ENCODE data around the gene HRCT1. TPM values are rescaled to one million over a fixed set of nuclear protein-coding genes. Genes with fewer than 3 reads are reported as not detected.

Gene HRCT1
- total and polyA plus RNA-seq, 2 of the 4 experiments (the other 2 are of a cell fraction): 1.1 to 3.9 TPM

DNA sequence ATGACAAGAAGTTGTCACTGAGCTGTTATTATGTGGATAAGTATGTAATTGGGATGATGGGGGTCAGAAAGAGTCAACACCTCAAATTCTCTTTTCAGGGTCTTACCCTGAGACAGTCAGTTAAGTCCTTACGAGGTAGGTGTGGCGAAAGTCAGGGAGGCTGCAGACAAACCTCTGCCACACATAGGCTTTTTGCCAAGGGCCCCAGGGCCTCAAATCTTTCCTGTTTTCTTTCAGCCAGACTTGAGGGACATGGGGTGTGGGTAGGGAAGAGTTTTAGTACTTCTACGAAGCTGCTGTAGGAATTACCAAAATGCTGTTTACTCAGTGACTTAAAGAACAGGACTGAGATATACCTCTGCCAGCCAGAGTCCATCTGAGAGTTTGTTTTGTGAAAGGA lies 38.2 kb downstream of the HRCT1 start:
- intact Hi-C loops (cut with micrococcal nuclease): no loop called here
- Histone ChIP-seq H4K20me1 (ENCODE audit: insufficient read depth, low read length) (no peaks in the 10 kb centered on the region), H3K23ac (ENCODE audit: low read depth, low read length) (peak overlapping the region; percentile 24; the same call in 1 of the 2 replicates), H3K9ac (ENCODE audit: low read depth, low read length) (no peak overlapping the region), H2AFZ (replicated peaks; ENCODE audit: low read length, poor library complexity) (peak overlapping the region; percentile 65), H2BK5ac (ENCODE audit: low read depth, low read length, poor library complexity, severe bottlenecking) (no peak overlapping the region), H4K5ac (ENCODE audit: low read depth, low read length) (no peak overlapping the region), H3K27me3 (ENCODE audit: control insufficient read depth, insufficient read depth, low read length) (no peaks in the 10 kb centered on the region), H3K9me1 (ENCODE audit: insufficient read depth, low read length) (peaks cover 12% of the 10 kb centered on the region), H3K4me3 (ENCODE audit: insufficient read depth, low read depth, low read length) (no peak overlapping the region), H2BK120ac (ENCODE audit: low read depth, low read length) (peak overlapping the region; percentile 87), H4K8ac (ENCODE audit: low read depth in 2 of 2, low read length in 2 of 2) (peak overlapping the region; percentile 44 to 99; a peak in 3 of 4 replicates), H3K4me1 (ENCODE audit: control insufficient read depth, insufficient read depth, low read length) (peaks cover 8% of the 10 kb centered on the region), H3K4me2 (ENCODE audit: low read depth, low read length) (no peak overlapping the region), H3K36me3 (ENCODE audit: control insufficient read depth, insufficient read depth, low read length) (no peaks in the 10 kb centered on the region), H2AK9ac (replicated peaks; ENCODE audit: low read depth, low read length, poor library complexity) (no peak overlapping the region), H3K27ac (ENCODE audit: insufficient read depth, low read length) (no peak overlapping the region), H3K79me1 (ENCODE audit: low read depth in 1 of 2, low read length in 2 of 2) (no peaks in the 10 kb centered on the region; a peak in 1 of 4 replicates), H3K9me3 (ENCODE audit: control insufficient read depth, insufficient read depth, low read length) (no peaks in the 10 kb centered on the region), H3K14ac (replicated peaks; ENCODE audit: low read depth, low read length) (no peak overlapping the region), H2AK5ac (ENCODE audit: low read depth, low read length) (peak overlapping the region; percentile 23), H2BK20ac (ENCODE audit: low read depth, low read length) (peak overlapping the region; percentile 27), H3K18ac (ENCODE audit: low read depth, low read length) (no peak overlapping the region), H4K91ac (ENCODE audit: insufficient read depth, low read depth, low read length) (peak overlapping the region; percentile 95), H2BK15ac (ENCODE audit: low read depth, low read length) (peak overlapping the region; percentile 64; the same call in 1 of the 3 replicates), H3K56ac (ENCODE audit: extremely low read depth, insufficient read depth, low read length) (no peak overlapping the region; the same call in 1 of the 2 replicates), H3K4ac (ENCODE audit: low read depth, low read length) (peak overlapping the region; percentile 78)
- ATAC-seq (ENCODE audit: low read depth) (no peak), DNase-seq (no peak)
- TF ChIP-seq CEBPB (IDR thresholded peaks at IDR 0.05; ENCODE audit: low read depth, low read length) (no peak), MAFK (IDR thresholded peaks at IDR 0.05; ENCODE audit: low read depth, low read length) (no peak), SMC3 (IDR thresholded peaks at IDR 0.05; ENCODE audit: low read depth, low read length) (no peak), MXI1 (IDR thresholded peaks at IDR 0.05; ENCODE audit: borderline replicate concordance, low read depth, low read length) (no peak), NFE2L2 (IDR thresholded peaks at IDR 0.05; ENCODE audit: low read depth, low read length) (no peak), RAD21 (IDR thresholded peaks at IDR 0.05; ENCODE audit: low read length) (no peak)
- TF ChIP-seq, protein P1, sequence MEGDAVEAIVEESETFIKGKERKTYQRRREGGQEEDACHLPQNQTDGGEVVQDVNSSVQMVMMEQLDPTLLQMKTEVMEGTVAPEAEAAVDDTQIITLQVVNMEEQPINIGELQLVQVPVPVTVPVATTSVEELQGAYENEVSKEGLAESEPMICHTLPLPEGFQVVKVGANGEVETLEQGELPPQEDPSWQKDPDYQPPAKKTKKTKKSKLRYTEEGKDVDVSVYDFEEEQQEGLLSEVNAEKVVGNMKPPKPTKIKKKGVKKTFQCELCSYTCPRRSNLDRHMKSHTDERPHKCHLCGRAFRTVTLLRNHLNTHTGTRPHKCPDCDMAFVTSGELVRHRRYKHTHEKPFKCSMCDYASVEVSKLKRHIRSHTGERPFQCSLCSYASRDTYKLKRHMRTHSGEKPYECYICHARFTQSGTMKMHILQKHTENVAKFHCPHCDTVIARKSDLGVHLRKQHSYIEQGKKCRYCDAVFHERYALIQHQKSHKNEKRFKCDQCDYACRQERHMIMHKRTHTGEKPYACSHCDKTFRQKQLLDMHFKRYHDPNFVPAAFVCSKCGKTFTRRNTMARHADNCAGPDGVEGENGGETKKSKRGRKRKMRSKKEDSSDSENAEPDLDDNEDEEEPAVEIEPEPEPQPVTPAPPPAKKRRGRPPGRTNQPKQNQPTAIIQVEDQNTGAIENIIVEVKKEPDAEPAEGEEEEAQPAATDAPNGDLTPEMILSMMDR (conservative IDR thresholded peaks at IDR 0.05; ENCODE audit: low read depth, low read length): no peak
- TF ChIP-seq, protein P2, sequence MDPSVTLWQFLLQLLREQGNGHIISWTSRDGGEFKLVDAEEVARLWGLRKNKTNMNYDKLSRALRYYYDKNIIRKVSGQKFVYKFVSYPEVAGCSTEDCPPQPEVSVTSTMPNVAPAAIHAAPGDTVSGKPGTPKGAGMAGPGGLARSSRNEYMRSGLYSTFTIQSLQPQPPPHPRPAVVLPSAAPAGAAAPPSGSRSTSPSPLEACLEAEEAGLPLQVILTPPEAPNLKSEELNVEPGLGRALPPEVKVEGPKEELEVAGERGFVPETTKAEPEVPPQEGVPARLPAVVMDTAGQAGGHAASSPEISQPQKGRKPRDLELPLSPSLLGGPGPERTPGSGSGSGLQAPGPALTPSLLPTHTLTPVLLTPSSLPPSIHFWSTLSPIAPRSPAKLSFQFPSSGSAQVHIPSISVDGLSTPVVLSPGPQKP (IDR thresholded peaks at IDR 0.05; ENCODE audit: borderline replicate concordance, low read depth, low read length): no peak
- WGBS, 2 experiments (ENCODE audit: extremely low coverage in 2 of 2, insufficient read length in 1 of 2): 100% methylated on average over 2 of the region's 3 CpGs; no CpG with 5 or more reads in 1 of the 2 experiments
- POLR2A ChIA-PET (ENCODE audit: unreplicated experiment): no interaction called here
- in situ Hi-C loops (cut with MboI; ENCODE audit: low sequenced_read_pairs): loop anchor here (10.0 kb wide), 1 partner anchor 59 kb away; no protein-coding TSS in a partner anchor
- CTCF ChIA-PET: interaction anchor here (2.7 kb wide), 1 partner anchor 41 kb away, joined by 20 read pairs; no protein-coding TSS in a partner anchor
- BruUV-seq (replicated peaks): no TSS peak
- dilution Hi-C loops (cut with HindIII; ENCODE audit: low sequenced_read_pairs, unreplicated experiment): no loop called here

All from IMR-90 (cell line).